Thyroid gland (tissue), 4 donors: ENCODE data around the gene IPO9.
"Not testable (repeated sequence)": the region's sequence is repeated elsewhere in the genome, so short reads cannot be mapped to it uniquely, and the experiment has no call there.

Source experiments
- CTCF ChIP-seq, 6 experiments: fragments of 200-600 bp in 3 of 6; fragments of 450-650 bp in 3 of 6; sonication (generic) in 3 of 6; IDR thresholded peaks; one replicate each; pipeline ENCODE4 v1.5.1; 2016 to 2019; ENCODE audit warnings: antibody characterized with exemption in 6 of 6, mild to moderate bottlenecking in 2 of 6, inconsistent platforms in 1 of 6, moderate library complexity in 1 of 6
- POLR2A ChIP-seq, 2 donors: fragments of 450-650 bp; IDR thresholded peaks; one replicate each; pipeline ENCODE4 v1.6.1; 2017; ENCODE audit warnings: antibody characterized with exemption in 2 of 2, mild to moderate bottlenecking in 2 of 2, moderate library complexity in 1 of 2

GRCh38 chr1:201901036-201901435 lies 72.1 kb downstream of the IPO9 start:
- not testable (repeated sequence) for TF ChIP-seq CTCF (IDR thresholded peaks at IDR 0.05)
- peak in 1 of 2 donors; percentile 2 for TF ChIP-seq POLR2A (IDR thresholded peaks at IDR 0.05)
